ENCODE data around the gene VPS41. TPM values are rescaled to one million over a fixed set of nuclear protein-coding genes. Genes with fewer than 3 reads are reported as not detected.

VPS41 gene
- total and polyA plus RNA-seq, 12 donors = 12.7 to 133 (median 59.8) TPM

DNA sequence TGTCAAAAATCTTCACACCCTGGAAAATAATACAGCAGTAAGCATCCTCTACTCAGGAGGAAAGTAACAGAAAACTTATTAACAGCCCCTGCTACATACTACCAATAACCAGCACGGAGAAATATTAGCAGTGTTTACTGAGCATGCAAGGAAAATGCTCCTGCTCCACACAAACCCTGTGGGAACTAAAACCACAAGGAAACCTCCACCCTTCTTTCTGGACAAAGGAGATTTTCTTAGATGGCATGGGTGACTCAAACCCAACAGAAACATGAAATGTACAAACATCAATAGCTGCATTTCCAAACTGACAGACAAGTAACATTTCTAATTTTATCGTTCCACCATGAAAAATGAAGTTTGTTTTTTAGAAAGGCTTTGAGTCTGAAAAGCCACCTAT, 113.4 kb downstream of the VPS41 start:
- no peak for DNase-seq
- Histone ChIP-seq H3K4me1 (replicated peaks in 1 of 2) (no peaks in the 10 kb centered on the region), H3K36me3 (replicated peaks in 1 of 2) (no peaks in the 10 kb centered on the region), H3K27me3 (no peaks in the 10 kb centered on the region), H3K4me3 (no peak overlapping the region), H3K27ac (no peak overlapping the region), H3K9me3 (replicated peaks in 1 of 3) (no peaks in the 10 kb centered on the region)
- TF ChIP-seq, protein P1, sequence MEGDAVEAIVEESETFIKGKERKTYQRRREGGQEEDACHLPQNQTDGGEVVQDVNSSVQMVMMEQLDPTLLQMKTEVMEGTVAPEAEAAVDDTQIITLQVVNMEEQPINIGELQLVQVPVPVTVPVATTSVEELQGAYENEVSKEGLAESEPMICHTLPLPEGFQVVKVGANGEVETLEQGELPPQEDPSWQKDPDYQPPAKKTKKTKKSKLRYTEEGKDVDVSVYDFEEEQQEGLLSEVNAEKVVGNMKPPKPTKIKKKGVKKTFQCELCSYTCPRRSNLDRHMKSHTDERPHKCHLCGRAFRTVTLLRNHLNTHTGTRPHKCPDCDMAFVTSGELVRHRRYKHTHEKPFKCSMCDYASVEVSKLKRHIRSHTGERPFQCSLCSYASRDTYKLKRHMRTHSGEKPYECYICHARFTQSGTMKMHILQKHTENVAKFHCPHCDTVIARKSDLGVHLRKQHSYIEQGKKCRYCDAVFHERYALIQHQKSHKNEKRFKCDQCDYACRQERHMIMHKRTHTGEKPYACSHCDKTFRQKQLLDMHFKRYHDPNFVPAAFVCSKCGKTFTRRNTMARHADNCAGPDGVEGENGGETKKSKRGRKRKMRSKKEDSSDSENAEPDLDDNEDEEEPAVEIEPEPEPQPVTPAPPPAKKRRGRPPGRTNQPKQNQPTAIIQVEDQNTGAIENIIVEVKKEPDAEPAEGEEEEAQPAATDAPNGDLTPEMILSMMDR (IDR thresholded peaks at IDR 0.05) = no peak
- no peak for TF ChIP-seq POLR2A (IDR thresholded peaks at IDR 0.05)
- intact Hi-C loops (cut with DNase I) = loop anchor here (10.0 kb wide), 3 partner anchors 129 to 669 kb away; no protein-coding TSS in a partner anchor
- WGBS, 4 donors = 89 to 97% (median 89%) methylated on average over 2 of the region's 2 CpGs

DNA sequence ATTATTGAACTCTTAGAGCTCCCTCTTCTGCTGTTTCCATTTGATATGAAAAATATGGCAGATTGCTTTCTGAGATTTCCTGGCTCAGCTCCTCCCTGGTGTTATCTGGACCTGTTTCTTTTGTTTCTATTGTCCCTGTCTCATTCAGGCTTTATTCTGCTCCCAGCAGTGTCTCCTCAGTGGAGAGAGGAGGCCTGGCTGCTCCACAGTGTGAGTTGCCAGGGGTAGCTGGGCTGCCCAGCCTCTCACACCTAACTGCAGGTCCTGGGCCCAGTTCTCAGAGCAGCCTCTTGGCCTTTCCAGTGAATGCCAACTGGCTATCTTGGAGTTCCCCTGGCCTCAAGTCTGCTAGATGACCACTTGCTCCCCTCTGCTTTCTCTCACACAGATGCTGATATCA, 127.0 kb downstream of the VPS41 start:
- no peaks in the 10 kb centered on the region for H3K36me3 ChIP-seq (replicated peaks in 1 of 2)
- no peak overlapping the region for H3K4me3 ChIP-seq
- no peak for DNase-seq
- intact Hi-C loops (cut with DNase I) = no loop called here
- H3K27me3 ChIP-seq = no peaks in the 10 kb centered on the region
- no peaks in the 10 kb centered on the region for H3K9me3 ChIP-seq (replicated peaks in 1 of 3)
- TF ChIP-seq POLR2A (IDR thresholded peaks at IDR 0.05) = no peak
- TF ChIP-seq, protein P1 (IDR thresholded peaks at IDR 0.05) = no peak
- no peak overlapping the region for H3K27ac ChIP-seq
- no peaks in the 10 kb centered on the region for H3K4me1 ChIP-seq (replicated peaks in 1 of 2)

DNA sequence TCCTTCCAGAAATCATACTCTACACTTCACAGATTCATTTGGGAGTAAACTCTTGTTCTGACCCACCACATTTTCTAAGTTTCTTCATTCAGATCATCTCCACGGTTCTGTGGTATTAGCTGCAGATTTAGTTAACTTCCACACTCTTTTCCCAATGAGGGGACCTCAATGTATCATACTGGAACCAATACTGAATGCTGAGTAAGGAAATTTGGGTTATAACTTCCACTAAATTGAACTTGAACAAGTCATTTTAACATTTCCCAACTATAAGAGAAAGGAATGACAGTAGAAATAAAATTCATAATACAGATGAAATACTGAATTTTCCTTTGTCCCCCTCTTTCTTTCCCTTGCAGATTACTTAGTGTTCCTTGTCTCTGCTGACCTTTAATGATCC, 131.4 kb downstream of the VPS41 start:
- Histone ChIP-seq H3K9me3 (replicated peaks in 1 of 3) (no peaks in the 10 kb centered on the region), H3K27ac (no peak overlapping the region), H3K27me3 (no peaks in the 10 kb centered on the region), H3K36me3 (replicated peaks in 1 of 2) (no peaks in the 10 kb centered on the region), H3K4me1 (replicated peaks in 1 of 2) (peaks cover 0 to 8% of the 10 kb centered on the region in 2 donors), H3K4me3 (no peak overlapping the region)
- intact Hi-C loops (cut with DNase I) = no loop called here
- DNase-seq = no peak
- 33 to 72% (median 45%) methylated on average over 1 of the region's 1 CpG for WGBS, 4 donors
- TF ChIP-seq, protein P1 (IDR thresholded peaks at IDR 0.05) = no peak
- TF ChIP-seq POLR2A (IDR thresholded peaks at IDR 0.05) = no peak

DNA sequence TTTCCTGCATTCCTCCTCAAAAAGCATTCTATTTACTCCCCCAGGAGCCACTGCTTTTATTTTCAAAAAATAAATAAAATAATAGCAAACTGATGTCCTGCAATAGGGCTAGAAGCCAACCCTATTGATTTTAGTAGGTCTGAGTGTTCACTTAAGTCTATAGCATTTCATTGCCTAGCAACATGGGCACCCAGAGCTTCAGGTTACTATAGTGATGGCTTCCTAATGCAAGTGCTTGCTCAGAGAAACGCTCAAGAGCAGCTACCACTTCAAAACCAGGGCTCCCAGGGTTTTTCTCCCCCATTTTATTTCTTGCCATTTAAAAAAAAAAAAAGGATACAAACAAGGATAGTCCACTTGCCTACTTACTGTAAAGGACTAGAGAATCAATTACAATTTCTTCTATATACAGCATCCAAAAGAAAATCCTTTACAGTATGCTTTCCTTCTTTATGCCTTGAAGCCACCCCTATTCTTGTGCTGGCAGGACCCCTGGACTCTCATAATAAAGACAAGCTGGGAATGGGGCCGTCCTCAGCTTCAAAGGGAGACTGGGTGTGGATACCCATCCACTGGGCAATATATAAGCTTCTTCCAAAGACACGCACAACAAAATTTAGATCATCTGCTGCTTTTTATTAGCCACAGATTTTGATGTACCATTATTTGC, 133.3 kb downstream of the VPS41 start:
- no peaks in the 10 kb centered on the region for H3K36me3 ChIP-seq (replicated peaks in 1 of 2)
- peaks cover 0 to 8% of the 10 kb centered on the region in 2 donors for H3K4me1 ChIP-seq (replicated peaks in 1 of 2)
- intact Hi-C loops (cut with DNase I) = no loop called here
- TF ChIP-seq, protein P1 (IDR thresholded peaks at IDR 0.05) = no peak
- no peak for TF ChIP-seq POLR2A (IDR thresholded peaks at IDR 0.05)
- whole genome bisulfite sequencing, 4 donors = 64 to 99% (median 81%) methylated on average over 3 of the region's 3 CpGs
- H3K9me3 ChIP-seq (replicated peaks in 1 of 3) = no peaks in the 10 kb centered on the region
- no peak for DNase-seq
- H3K4me3 ChIP-seq = no peak overlapping the region
- H3K27me3 ChIP-seq = no peaks in the 10 kb centered on the region
- no peak overlapping the region for H3K27ac ChIP-seq
